CD4-positive, CD25-positive, alpha-beta regulatory T cell (primary cell): ENCODE results near the gene SLC19A1. TPM values are rescaled to one million over a fixed set of nuclear protein-coding genes. Genes with fewer than 3 reads are reported as not detected.

Experiments
- ATAC-seq, 2 donors: fragments of 150-1000 bp; cut with Tn5 transposase; one replicate each; pipeline ENCODE4 v1.10.0; 2021; ENCODE audit warnings: low read depth in 2 of 2, moderate number of reproducible peaks in 2 of 2, moderate library complexity in 1 of 2
- DNase-seq, 3 donors: peaks; one replicate each; pipeline versions ENCODE4 v3.0.0 to v3.0.0-alpha.2; 2012 to 2022; ENCODE audit warnings: mixed read lengths in 1 of 3
- H3K27ac ChIP-seq: one replicate; pipeline ENCODE4 v1.7.0; 2013; ENCODE audit warnings: mild to moderate bottlenecking, low read length; ENCODE audit not compliant: insufficient read depth, poor library complexity, severe bottlenecking
- H3K27me3 ChIP-seq: one replicate; pipeline ENCODE4 v1.7.0; 2013; ENCODE audit warnings: low read length; ENCODE audit not compliant: control insufficient read depth, insufficient read depth
- H3K36me3 ChIP-seq: one replicate; pipeline ENCODE4 v1.7.0; 2013; ENCODE audit warnings: mild to moderate bottlenecking, low read length, moderate library complexity; ENCODE audit not compliant: control insufficient read depth, insufficient read depth
- H3K4me1 ChIP-seq: 2 replicates; pipeline ENCODE4 v1.7.0; 2013; ENCODE audit warnings: mild to moderate bottlenecking, low read length; ENCODE audit not compliant: insufficient read depth, control insufficient read depth, poor library complexity, severe bottlenecking
- H3K4me3 ChIP-seq: one replicate; pipeline ENCODE4 v1.7.0; 2013; ENCODE audit warnings: low read depth, mild to moderate bottlenecking, low read length, moderate library complexity
- H3K9me3 ChIP-seq, 2 experiments: 1 replicate in 1 of 2; 2 replicates in 1 of 2; pipeline ENCODE4 v1.7.0; 2013; ENCODE audit warnings: low read length in 2 of 2, mild to moderate bottlenecking in 1 of 2, moderate library complexity in 1 of 2; ENCODE audit not compliant: control insufficient read depth in 2 of 2
- H3K27ac Mint-ChIP-seq, 3 donors: one replicate each; pipeline ENCODE4 v1.8.0; 2020 to 2022; ENCODE audit warnings: mild to moderate bottlenecking in 3 of 3, mixed read lengths in 3 of 3, moderate library complexity in 2 of 3
- H3K27me3 Mint-ChIP-seq: one replicate; pipeline ENCODE4 v1.8.0; 2022; ENCODE audit warnings: mild to moderate bottlenecking, mixed read lengths
- H3K36me3 Mint-ChIP-seq: one replicate; pipeline ENCODE4 v1.8.0; 2020; ENCODE audit warnings: mixed read lengths
- H3K4me1 Mint-ChIP-seq, 4 donors: one replicate each; pipeline ENCODE4 v1.8.0; 2020 to 2022; ENCODE audit warnings: mixed read lengths in 4 of 4, mild to moderate bottlenecking in 1 of 4
- H3K4me3 Mint-ChIP-seq, 4 donors: one replicate each; pipeline ENCODE4 v1.8.0; 2020 to 2022; ENCODE audit warnings: mild to moderate bottlenecking in 4 of 4, mixed read lengths in 4 of 4, moderate library complexity in 3 of 4
- H3K9me3 Mint-ChIP-seq, 7 donors: one replicate each; pipeline ENCODE4 v1.8.0; 2020 to 2022; ENCODE audit warnings: mixed read lengths in 7 of 7, mild to moderate bottlenecking in 3 of 7, moderate library complexity in 2 of 7
- polyA plus RNA-seq, 4 donors: library from polyadenylated mRNA; unstranded; fragments of 300-500 nt; fragmentation: Illumina TruSeq; gene quantifications; one replicate each; pipeline ENCODE4 v1.2.3, GENCODE V29; 2021
- total RNA-seq: library from RNA; stranded (reverse); gene quantifications from one replicate; pipeline ENCODE4 v1.2.3, GENCODE V29; 2022

Gene SLC19A1
- total and polyA plus RNA-seq, 5 donors from 2014 or later = 4.7 to 10.8 (median 5.3) TPM

DNA sequence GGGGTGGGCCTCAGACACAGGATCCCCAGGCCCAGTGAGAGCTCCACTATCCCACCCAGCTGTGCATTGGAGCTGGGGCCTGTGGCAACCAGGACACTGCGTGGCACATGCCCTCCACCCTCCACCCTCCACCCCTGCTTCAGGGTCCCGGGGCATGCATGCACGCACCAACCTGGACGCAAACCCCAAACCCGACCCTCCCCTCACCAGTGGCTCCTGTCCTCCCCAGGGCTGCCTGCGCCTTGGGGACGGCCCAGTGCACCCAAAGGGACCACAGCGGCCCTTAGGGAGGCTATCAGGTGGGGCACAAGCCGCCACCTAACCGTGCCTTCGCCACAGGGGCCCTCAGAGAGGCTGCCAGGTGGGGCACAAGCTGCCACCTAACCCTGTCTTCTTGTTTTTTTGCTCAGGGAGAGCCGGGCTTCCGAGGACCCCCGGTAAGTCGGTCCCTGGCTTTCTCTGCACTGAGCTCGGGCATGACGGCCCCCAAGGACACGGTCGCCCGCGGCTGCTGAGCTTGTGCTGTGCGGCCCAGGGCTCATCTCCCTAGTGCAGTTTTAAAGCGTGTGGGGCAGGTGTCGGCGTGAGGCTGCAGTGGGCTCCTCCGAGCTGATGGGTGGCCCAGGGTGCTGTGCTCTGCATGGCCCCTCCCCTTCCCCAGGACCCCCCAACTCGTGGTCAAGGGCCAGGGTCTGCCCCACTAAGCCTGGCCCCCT is 47.9 kb downstream of the SLC19A1 start:
- Histone ChIP-seq H3K4me3 (no peak overlapping the region), H3K36me3 (no peaks in the 10 kb centered on the region), H3K27me3 (no peaks in the 10 kb centered on the region), H3K4me1 (peaks cover 3% of the 10 kb centered on the region), H3K9me3 (no peaks in the 10 kb centered on the region), H3K27ac (no peak overlapping the region)
- no peak overlapping the region for H3K27ac Mint-ChIP-seq
- DNase-seq (no peak), ATAC-seq (no peak)
- H3K4me3 Mint-ChIP-seq = no peak overlapping the region
- H3K27me3 Mint-ChIP-seq = no peaks in the 10 kb centered on the region
- H3K4me1 Mint-ChIP-seq = peaks cover 0 to 2% (median 0%) of the 10 kb centered on the region in 4 donors
- no peaks in the 10 kb centered on the region for H3K36me3 Mint-ChIP-seq
- H3K9me3 Mint-ChIP-seq = peaks cover 0 to 5% (median 0%) of the 10 kb centered on the region in 7 donors

DNA sequence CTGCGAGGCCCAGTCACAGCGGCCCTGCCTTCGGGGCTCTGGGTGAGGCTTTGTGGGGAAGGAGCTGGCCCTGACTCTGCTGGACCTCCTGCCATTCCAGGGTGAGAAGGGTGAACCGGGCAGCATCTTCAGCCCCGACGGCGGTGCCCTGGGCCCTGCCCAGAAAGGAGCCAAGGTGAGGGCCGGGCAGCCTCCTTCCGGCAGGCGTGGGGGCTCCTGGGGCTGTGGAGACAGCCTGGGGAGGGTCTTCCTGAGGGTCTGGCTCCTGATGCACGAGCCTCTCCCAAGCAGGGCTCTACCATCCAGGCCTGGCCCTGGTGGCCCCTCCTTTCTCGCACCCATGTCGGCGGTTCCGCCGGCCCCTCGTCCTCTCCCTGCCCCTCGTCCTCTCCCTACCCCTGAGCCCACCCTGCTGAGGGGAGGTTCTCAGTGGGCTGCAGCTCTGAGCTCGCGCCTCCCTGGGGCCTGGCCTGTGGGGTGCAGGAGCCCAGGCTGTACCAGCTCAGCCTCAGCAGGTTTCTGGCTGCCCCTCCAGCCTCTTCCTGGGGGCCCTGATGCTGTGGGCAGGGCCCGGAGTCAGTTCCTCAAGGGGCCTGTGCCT is 48.7 kb downstream of the SLC19A1 start:
- Histone ChIP-seq H3K27ac (no peak overlapping the region), H3K27me3 (no peaks in the 10 kb centered on the region), H3K36me3 (no peaks in the 10 kb centered on the region), H3K9me3 (no peaks in the 10 kb centered on the region), H3K4me1 (peaks cover 4% of the 10 kb centered on the region), H3K4me3 (no peak overlapping the region)
- H3K9me3 Mint-ChIP-seq = no peaks in the 10 kb centered on the region
- no peaks in the 10 kb centered on the region for H3K36me3 Mint-ChIP-seq
- H3K4me3 Mint-ChIP-seq = no peak overlapping the region
- no peak overlapping the region for H3K27ac Mint-ChIP-seq
- no peak for ATAC-seq
- no peaks in the 10 kb centered on the region for H3K27me3 Mint-ChIP-seq
- peaks cover 0 to 2% (median 0%) of the 10 kb centered on the region in 4 donors for H3K4me1 Mint-ChIP-seq
- no peak for DNase-seq

DNA sequence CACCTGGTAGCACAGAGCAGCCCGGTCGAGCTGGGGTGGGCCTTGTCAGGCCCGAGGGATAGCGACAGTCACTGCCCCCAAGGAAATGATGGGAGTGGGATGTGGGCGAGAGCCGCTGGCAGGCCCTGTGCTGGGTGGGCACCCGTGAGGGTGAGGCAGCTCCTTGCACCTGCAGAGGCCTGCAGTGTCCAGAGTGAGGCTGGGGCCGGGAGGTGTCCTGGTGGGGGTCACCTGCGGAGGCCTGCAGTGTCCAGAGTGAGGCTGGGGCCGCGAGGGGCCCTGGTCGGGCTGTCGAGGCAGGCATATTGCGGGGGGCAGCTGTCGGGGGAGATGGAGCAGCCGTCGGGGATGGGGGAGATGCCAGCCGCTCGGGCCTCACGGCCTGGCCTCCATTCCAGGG is 49.5 kb downstream of the SLC19A1 start:
- H3K4me1 Mint-ChIP-seq = peaks cover 0 to 6% (median 0%) of the 10 kb centered on the region in 4 donors
- H3K36me3 Mint-ChIP-seq = no peaks in the 10 kb centered on the region
- H3K27ac Mint-ChIP-seq = no peak overlapping the region
- Histone ChIP-seq H3K4me1 (peaks cover 4% of the 10 kb centered on the region), H3K27ac (no peak overlapping the region), H3K27me3 (no peaks in the 10 kb centered on the region), H3K9me3 (no peaks in the 10 kb centered on the region), H3K4me3 (no peak overlapping the region), H3K36me3 (no peaks in the 10 kb centered on the region)
- DNase-seq (no peak), ATAC-seq (no peak)
- H3K9me3 Mint-ChIP-seq = no peaks in the 10 kb centered on the region
- H3K27me3 Mint-ChIP-seq = no peaks in the 10 kb centered on the region
- H3K4me3 Mint-ChIP-seq = no peak overlapping the region

DNA sequence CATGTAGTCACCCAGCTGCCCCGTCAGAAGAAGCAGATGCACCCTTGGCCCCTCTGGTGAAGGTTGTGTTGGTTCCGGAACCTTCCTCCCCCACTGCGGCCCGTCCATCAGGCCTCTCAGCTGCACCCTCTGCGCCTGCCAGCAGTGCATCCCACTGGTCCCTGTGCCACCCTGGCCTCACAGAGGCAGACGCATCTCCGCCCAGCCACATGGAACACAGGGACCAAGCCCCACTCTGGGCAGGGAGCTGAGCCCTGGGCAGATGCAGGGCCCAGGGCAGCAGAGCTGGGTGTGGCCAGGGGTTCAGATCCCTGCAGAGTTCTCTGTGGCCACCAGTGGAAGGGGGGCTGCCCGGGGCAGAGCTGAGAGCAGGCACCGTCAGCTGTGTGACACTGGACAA is 50.6 kb downstream of the SLC19A1 start:
- H3K4me1 ChIP-seq = peaks cover 4% of the 10 kb centered on the region
- H3K27me3 ChIP-seq = no peaks in the 10 kb centered on the region
- no peaks in the 10 kb centered on the region for H3K9me3 ChIP-seq
- H3K9me3 Mint-ChIP-seq = no peaks in the 10 kb centered on the region
- no peak overlapping the region for H3K27ac Mint-ChIP-seq
- DNase-seq = no peak
- no peak overlapping the region for H3K27ac ChIP-seq
- no peaks in the 10 kb centered on the region for H3K36me3 Mint-ChIP-seq
- no peaks in the 10 kb centered on the region for H3K36me3 ChIP-seq
- ATAC-seq = no peak
- peaks cover 0 to 6% (median 0%) of the 10 kb centered on the region in 4 donors for H3K4me1 Mint-ChIP-seq
- no peaks in the 10 kb centered on the region for H3K27me3 Mint-ChIP-seq
- no peak overlapping the region for H3K4me3 ChIP-seq
- no peak overlapping the region for H3K4me3 Mint-ChIP-seq

DNA sequence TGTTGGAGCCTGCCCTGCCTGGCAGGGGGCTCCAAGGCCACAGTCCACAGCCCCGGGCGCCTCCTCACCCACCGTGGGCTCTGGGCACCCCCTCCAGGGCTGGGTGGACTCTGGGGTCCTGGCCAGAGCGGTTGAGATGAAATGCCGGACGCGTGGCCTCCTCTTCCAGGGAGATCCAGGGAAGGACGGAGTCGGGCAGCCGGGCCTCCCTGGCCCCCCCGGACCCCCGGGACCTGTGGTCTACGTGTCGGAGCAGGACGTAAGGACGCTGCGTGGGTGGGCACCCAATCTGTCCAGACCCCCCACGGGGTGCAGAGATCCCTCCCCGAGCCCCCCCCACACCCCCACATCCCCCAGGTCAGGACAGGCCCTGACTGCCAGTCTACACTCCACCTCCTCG is 51.2 kb downstream of the SLC19A1 start:
- Mint-ChIP-seq H3K36me3 (no peaks in the 10 kb centered on the region), H3K9me3 (no peaks in the 10 kb centered on the region), H3K4me3 (no peak overlapping the region), H3K27me3 (no peaks in the 10 kb centered on the region), H3K27ac (no peak overlapping the region), H3K4me1 (peaks cover 0 to 6% (median 0%) of the 10 kb centered on the region in 4 donors)
- peaks cover 4% of the 10 kb centered on the region for H3K4me1 ChIP-seq
- H3K9me3 ChIP-seq = no peaks in the 10 kb centered on the region
- no peaks in the 10 kb centered on the region for H3K36me3 ChIP-seq
- ATAC-seq (no peak), DNase-seq (no peak)
- H3K27me3 ChIP-seq = no peaks in the 10 kb centered on the region
- no peak overlapping the region for H3K27ac ChIP-seq
- no peak overlapping the region for H3K4me3 ChIP-seq

DNA sequence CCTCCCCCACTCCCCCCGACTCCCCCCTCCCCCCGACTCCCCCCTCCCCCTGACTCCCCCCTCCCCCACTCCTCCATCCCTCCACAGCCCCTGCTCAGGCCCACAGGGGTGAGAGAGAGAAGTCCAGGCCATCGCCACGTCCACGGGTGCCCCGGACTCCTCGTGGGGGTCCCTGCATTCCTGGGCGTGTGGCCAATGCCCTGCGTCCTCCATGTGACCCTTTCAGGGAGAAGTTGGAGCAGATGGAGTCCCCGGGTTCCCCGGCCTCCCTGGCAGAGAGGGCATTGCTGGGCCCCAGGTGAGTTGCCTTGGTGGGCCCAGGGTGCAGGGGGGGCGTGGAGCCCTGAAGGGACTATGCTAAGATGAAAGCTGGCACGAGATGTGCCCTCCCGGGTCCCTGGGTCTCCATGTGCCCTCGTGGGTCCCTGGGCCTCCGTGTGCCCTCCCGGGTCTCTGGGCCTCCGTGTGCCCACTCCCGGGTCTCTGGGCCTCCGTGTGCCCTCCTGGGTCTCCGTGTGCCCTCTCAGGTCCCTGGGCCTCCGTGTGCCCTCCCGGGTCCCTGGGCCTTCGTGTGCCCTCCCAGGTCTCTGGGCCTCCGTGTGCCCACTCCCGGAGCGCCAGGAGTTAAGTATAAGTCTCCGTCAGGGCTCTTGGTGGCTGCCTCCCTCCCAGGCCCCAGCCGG is 52.0 kb downstream of the SLC19A1 start:
- Mint-ChIP-seq H3K4me1 (peaks cover 0 to 6% (median 0%) of the 10 kb centered on the region in 4 donors), H3K4me3 (no peak overlapping the region), H3K27me3 (no peaks in the 10 kb centered on the region), H3K36me3 (no peaks in the 10 kb centered on the region), H3K9me3 (no peaks in the 10 kb centered on the region), H3K27ac (no peak overlapping the region)
- no peak overlapping the region for H3K27ac ChIP-seq
- DNase-seq (no peak), ATAC-seq (no peak)
- H3K27me3 ChIP-seq = no peaks in the 10 kb centered on the region
- H3K4me1 ChIP-seq = peaks cover 4% of the 10 kb centered on the region
- no peaks in the 10 kb centered on the region for H3K9me3 ChIP-seq
- no peak overlapping the region for H3K4me3 ChIP-seq
- no peaks in the 10 kb centered on the region for H3K36me3 ChIP-seq

- DNase-seq (no peak), ATAC-seq (no peak)
- Mint-ChIP-seq H3K27me3 (no peaks in the 10 kb centered on the region), H3K4me1 (peaks cover 0 to 6% (median 0%) of the 10 kb centered on the region in 4 donors), H3K9me3 (no peaks in the 10 kb centered on the region), H3K36me3 (no peaks in the 10 kb centered on the region), H3K27ac (no peak overlapping the region), H3K4me3 (no peak overlapping the region)
- Histone ChIP-seq H3K27ac (no peak overlapping the region), H3K27me3 (no peaks in the 10 kb centered on the region), H3K36me3 (no peaks in the 10 kb centered on the region), H3K4me3 (no peak overlapping the region), H3K4me1 (peaks cover 4% of the 10 kb centered on the region), H3K9me3 (no peaks in the 10 kb centered on the region)
Observed at GRCh38 chr21:45489722-45489982, 52.6 kb downstream of the SLC19A1 start.
